ENCODE data around the gene DKK3.

DNA sequence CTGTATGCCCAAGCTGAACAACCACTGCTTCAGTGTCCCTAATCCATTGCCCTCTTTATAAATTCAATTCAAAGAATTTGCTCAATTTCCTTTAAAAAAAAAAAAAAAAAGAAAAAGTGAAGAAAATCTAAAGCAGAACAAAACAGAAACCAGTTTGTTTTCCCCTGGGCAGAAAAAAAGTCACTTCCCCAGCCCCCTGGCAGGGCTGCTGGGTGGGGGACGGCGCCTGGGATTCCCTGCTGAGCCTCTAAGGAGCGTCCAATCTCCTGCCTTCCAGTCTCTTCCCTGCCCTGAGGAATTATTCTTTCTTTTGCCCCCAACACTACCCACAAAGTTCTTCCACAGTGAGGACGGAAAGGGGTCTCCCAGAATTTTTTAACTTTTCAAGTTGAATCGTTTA is 23.9 kb downstream of the DKK3 start:
- TF ChIP-seq, protein P1, sequence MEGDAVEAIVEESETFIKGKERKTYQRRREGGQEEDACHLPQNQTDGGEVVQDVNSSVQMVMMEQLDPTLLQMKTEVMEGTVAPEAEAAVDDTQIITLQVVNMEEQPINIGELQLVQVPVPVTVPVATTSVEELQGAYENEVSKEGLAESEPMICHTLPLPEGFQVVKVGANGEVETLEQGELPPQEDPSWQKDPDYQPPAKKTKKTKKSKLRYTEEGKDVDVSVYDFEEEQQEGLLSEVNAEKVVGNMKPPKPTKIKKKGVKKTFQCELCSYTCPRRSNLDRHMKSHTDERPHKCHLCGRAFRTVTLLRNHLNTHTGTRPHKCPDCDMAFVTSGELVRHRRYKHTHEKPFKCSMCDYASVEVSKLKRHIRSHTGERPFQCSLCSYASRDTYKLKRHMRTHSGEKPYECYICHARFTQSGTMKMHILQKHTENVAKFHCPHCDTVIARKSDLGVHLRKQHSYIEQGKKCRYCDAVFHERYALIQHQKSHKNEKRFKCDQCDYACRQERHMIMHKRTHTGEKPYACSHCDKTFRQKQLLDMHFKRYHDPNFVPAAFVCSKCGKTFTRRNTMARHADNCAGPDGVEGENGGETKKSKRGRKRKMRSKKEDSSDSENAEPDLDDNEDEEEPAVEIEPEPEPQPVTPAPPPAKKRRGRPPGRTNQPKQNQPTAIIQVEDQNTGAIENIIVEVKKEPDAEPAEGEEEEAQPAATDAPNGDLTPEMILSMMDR (IDR thresholded peaks at IDR 0.05; ENCODE audit: insufficient read depth, low read length, poor library complexity, severe bottlenecking): no peak
- TF ChIP-seq EZH2phosphoT487 (conservative IDR thresholded peaks at IDR 0.05; ENCODE audit: low read length): no peak
